Epithelial cell of esophagus (primary cell): Measurements from ENCODE around the gene UBR3.
"Not testable (repeated sequence)": the region's sequence is repeated elsewhere in the genome, so short reads cannot be mapped to it uniquely, and the experiment has no call there.

Source experiments
- DNase-seq: peaks from one replicate; pipeline ENCODE4 v3.0.0; 2010; ENCODE audit warnings: low read depth
- H3K4me3 ChIP-seq: 2 replicates; pipeline ENCODE4 v1.5.1; 2011; ENCODE audit warnings: mild to moderate bottlenecking, low read length, control low read depth
- TF ChIP-seq, protein P1 (sequence below): IDR thresholded peaks from 2 replicates; pipeline ENCODE4 v1.5.1; 2011; ENCODE audit warnings: low read depth, mild to moderate bottlenecking, low read length, control low read depth, inconsistent platforms; ENCODE audit not compliant: insufficient read depth; ENCODE audit errors: missing control alignments

Gene UBR3

DNA sequence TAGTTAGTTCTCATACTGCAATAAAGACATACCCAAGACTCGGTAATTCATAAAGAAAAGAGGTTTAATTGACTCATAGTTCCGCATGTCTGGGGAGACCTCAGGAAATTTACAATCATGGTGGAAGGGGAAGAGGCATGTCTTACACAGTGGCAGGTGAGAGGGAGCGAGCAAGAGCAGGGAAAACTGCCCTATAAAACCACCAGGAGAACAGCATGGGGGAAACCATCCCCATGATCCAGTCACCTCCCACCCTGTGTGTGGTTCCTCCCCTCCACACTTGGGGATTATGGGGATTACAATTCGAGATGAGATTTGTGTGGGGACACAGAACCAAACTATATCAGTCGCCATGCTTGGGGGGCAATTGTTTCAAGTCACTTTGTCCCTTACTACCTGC, 29.7 kb upstream of the UBR3 start:
- TF ChIP-seq, protein P1, sequence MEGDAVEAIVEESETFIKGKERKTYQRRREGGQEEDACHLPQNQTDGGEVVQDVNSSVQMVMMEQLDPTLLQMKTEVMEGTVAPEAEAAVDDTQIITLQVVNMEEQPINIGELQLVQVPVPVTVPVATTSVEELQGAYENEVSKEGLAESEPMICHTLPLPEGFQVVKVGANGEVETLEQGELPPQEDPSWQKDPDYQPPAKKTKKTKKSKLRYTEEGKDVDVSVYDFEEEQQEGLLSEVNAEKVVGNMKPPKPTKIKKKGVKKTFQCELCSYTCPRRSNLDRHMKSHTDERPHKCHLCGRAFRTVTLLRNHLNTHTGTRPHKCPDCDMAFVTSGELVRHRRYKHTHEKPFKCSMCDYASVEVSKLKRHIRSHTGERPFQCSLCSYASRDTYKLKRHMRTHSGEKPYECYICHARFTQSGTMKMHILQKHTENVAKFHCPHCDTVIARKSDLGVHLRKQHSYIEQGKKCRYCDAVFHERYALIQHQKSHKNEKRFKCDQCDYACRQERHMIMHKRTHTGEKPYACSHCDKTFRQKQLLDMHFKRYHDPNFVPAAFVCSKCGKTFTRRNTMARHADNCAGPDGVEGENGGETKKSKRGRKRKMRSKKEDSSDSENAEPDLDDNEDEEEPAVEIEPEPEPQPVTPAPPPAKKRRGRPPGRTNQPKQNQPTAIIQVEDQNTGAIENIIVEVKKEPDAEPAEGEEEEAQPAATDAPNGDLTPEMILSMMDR: no peak
- DNase-seq: no peak

GRCh38 chr2:169798397-169798717, 28.9 kb upstream of the UBR3 start:
- peak overlapping the region; percentile 81 for H3K4me3 ChIP-seq
- TF ChIP-seq, protein P1: no peak
- no peak for DNase-seq

More for the DNA sequence above, 29.7 kb upstream of the UBR3 start:
- H3K4me3 ChIP-seq: no peak overlapping the region

- H3K4me3 ChIP-seq: peak within 1 kb of the TSS; percentile 81
- peak; percentile 97 for DNase-seq
- TF ChIP-seq, protein P1: no peak
Measured at GRCh38 chr2:169798718-169799592, 28.3 kb upstream of the UBR3 start, which contains the start of gene SSB. Gene SSB (plus strand): TSS chr2:169798871. CDS start chr2:169800961, 2,090 bp downstream.

DNA sequence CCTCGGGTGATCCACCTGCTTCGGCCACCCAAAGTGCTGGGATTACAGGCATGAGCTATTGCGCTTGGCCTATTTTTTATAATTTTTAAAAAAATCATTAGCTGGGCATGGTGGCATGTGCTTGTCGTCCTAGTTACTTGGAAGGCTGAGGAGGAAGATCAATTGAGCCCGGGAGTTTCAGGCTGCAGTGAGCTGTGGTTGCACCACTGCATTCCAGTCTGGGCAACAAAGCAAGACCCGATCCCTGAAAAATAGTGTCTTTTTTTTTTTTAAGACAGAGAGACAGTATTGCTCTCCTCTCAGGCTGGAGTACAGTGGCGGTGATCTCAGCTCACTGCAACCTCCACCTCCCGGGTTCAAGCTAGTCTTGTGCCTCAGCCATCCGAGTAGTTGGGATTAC, 23.8 kb upstream of the UBR3 start:
- DNase-seq: no peak
- H3K4me3 ChIP-seq: no peak overlapping the region
- TF ChIP-seq, protein P1: no peak

DNA sequence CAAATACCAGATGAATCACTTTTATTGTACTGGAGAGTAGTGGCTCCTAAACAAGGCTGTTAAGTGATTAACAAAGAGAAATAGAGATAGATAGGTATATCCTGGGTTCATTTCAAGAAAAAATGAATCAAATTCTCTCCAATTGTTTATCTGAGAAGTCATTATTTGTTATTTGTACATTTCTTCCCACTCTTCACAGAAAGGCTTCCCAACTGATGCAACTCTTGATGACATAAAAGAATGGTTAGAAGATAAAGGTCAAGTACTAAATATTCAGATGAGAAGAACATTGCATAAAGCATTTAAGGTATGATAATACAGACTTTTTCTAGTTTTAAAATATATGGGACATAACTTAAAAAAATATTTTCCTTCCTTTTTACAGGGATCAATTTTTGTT, 20.7 kb upstream of the UBR3 start:
- no peak overlapping the region for H3K4me3 ChIP-seq
- TF ChIP-seq, protein P1: no peak
- no peak for DNase-seq

- DNase-seq: no peak
- TF ChIP-seq, protein P1: no peak
- H3K4me3 ChIP-seq: no peak overlapping the region
Measured at GRCh38 chr2:169808221-169808620, 19.0 kb upstream of the UBR3 start.

DNA sequence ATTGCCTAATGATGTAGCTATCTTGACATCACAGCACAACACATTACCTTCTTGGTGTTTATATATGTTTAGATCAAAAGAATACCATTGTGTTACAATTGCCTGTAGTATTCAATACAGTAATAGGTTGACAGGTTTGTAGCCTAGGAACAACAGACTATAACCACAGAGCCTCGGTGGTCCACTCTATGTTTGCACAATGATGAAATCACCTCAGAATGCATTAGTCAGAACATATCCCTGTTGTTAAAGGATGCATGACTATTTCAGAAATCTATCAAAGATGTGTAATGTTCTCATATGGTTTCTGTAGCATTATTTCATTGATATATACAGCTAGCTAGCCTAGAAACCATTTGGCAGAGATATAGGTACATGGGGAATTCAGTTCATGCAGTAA, 11.4 kb upstream of the UBR3 start:
- no peak overlapping the region for H3K4me3 ChIP-seq
- DNase-seq: peak; percentile 84
- TF ChIP-seq, protein P1: no peak

- H3K4me3 ChIP-seq, DNase-seq: not testable (repeated sequence)
Measured at GRCh38 chr2:169816961-169817360, 10.3 kb upstream of the UBR3 start.

DNA sequence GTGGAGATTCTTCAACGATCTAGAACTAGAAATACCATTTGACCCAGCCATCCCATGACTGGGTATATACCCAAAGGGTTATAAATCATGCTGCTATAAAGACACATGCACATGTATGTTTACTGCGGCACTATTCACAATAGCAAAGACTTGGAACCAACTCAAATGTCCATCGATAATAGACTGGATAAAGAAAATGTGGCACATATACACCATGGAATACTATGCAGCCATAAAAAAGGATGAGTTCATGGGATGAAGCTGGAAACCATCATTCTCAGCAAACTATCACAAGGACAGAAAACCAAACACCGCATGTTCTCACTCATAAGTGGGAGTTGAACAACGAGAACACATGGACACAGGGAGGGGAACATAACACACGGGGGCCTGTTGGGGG, 9.9 kb upstream of the UBR3 start:
- DNase-seq, H3K4me3 ChIP-seq: not testable (repeated sequence)
